ENCODE results near the gene ATG16L2. TPM values are rescaled to one million over a fixed set of nuclear protein-coding genes. Genes with fewer than 3 reads are reported as not detected.

Gene ATG16L2
- total and polyA plus RNA-seq, 8 donors: 41.5 to 87.3 (median 50.3) TPM

- DNase-seq: no peak
- H3K27ac ChIP-seq: no peak overlapping the region
- H3K9me3 ChIP-seq: no peaks in the 10 kb centered on the region
- no peak for TF ChIP-seq CTCF (IDR thresholded peaks at IDR 0.05)
- intact Hi-C loops (cut with DNase I): no loop called here
- H3K36me3 ChIP-seq: no peaks in the 10 kb centered on the region
- no peaks in the 10 kb centered on the region for H3K27me3 ChIP-seq
- no peak overlapping the region for H3K4me3 ChIP-seq
- ATAC-seq: peak; percentile 44
- H3K4me1 ChIP-seq: peaks cover 0 to 15% of the 10 kb centered on the region in 2 donors
Measured at GRCh38 chr11:72771507-72771906, 42.7 kb upstream of the ATG16L2 start.

- no peaks in the 10 kb centered on the region for H3K36me3 ChIP-seq
- no peak overlapping the region for H3K4me3 ChIP-seq
- no peaks in the 10 kb centered on the region for H3K27me3 ChIP-seq
- no peak for TF ChIP-seq CTCF (IDR thresholded peaks at IDR 0.05)
- peaks cover 0 to 20% of the 10 kb centered on the region in 2 donors for H3K4me1 ChIP-seq
- DNase-seq (no peak), ATAC-seq (no peak)
- H3K9me3 ChIP-seq: no peaks in the 10 kb centered on the region
- intact Hi-C loops (cut with DNase I): no loop called here
- no peak overlapping the region for H3K27ac ChIP-seq
Measured at GRCh38 chr11:72772059-72772458, 42.2 kb upstream of the ATG16L2 start.

GRCh38 chr11:72773291-72773690 is 40.9 kb upstream of the ATG16L2 start:
- H3K36me3 ChIP-seq: no peaks in the 10 kb centered on the region
- H3K4me3 ChIP-seq: no peak overlapping the region
- H3K4me1 ChIP-seq: peaks cover 0 to 33% of the 10 kb centered on the region in 2 donors
- H3K27ac ChIP-seq: no peak overlapping the region
- no peaks in the 10 kb centered on the region for H3K27me3 ChIP-seq
- intact Hi-C loops (cut with DNase I): no loop called here
- TF ChIP-seq CTCF (IDR thresholded peaks at IDR 0.05): no peak
- H3K9me3 ChIP-seq: no peaks in the 10 kb centered on the region
- ATAC-seq (peak; percentile 58), DNase-seq (no peak)

GRCh38 chr11:72773696-72774095 is 40.5 kb upstream of the ATG16L2 start:
- H3K4me1 ChIP-seq: peaks cover 0 to 35% of the 10 kb centered on the region in 2 donors
- ATAC-seq: no peak
- intact Hi-C loops (cut with DNase I): no loop called here
- no peaks in the 10 kb centered on the region for H3K9me3 ChIP-seq
- no peaks in the 10 kb centered on the region for H3K36me3 ChIP-seq
- no peak overlapping the region for H3K27ac ChIP-seq
- no peak for DNase-seq
- no peak overlapping the region for H3K4me3 ChIP-seq
- TF ChIP-seq CTCF (IDR thresholded peaks at IDR 0.05): no peak
- no peaks in the 10 kb centered on the region for H3K27me3 ChIP-seq

- H3K4me3 ChIP-seq: no peak overlapping the region
- H3K27ac ChIP-seq: no peak overlapping the region
- H3K36me3 ChIP-seq: no peaks in the 10 kb centered on the region
- H3K27me3 ChIP-seq: no peaks in the 10 kb centered on the region
- intact Hi-C loops (cut with DNase I): no loop called here
- TF ChIP-seq CTCF (IDR thresholded peaks at IDR 0.05): no peak
- H3K9me3 ChIP-seq: no peaks in the 10 kb centered on the region
- DNase-seq (no peak), ATAC-seq (no peak)
- peaks cover 0 to 40% of the 10 kb centered on the region in 2 donors for H3K4me1 ChIP-seq
Measured at GRCh38 chr11:72774499-72774898, 39.7 kb upstream of the ATG16L2 start.

Data from left lung (tissue), 10 donors.